Cortex of kidney (tissue), 1 donor: ENCODE measurements around the gene ADRA2B.
"Not testable (repeated sequence)": the region's sequence is repeated elsewhere in the genome, so short reads cannot be mapped to it uniquely, and the experiment has no call there.

Experiments
- DNase-seq: peaks from one replicate; lab custom pipeline; 2025; lab: John Stamatoyannopoulos, UW

ADRA2B gene

GRCh38 chr2:96116424-96116878 lies at the start of gene ADRA2B:
ADRA2B (minus strand) TSS chr2:96116571; CDS start chr2:96116149, 422 bp downstream.
- no peak for DNase-seq

- no peak for DNase-seq
These were observed 48.3 kb upstream of the ADRA2B start for GRCh38 chr2:96164459-96165184.

- no peak for DNase-seq
These were observed 47.5 kb upstream of the ADRA2B start for GRCh38 chr2:96163768-96164429.

- no peak for DNase-seq
These were observed 47.0 kb upstream of the ADRA2B start for GRCh38 chr2:96163415-96163767.

DNA sequence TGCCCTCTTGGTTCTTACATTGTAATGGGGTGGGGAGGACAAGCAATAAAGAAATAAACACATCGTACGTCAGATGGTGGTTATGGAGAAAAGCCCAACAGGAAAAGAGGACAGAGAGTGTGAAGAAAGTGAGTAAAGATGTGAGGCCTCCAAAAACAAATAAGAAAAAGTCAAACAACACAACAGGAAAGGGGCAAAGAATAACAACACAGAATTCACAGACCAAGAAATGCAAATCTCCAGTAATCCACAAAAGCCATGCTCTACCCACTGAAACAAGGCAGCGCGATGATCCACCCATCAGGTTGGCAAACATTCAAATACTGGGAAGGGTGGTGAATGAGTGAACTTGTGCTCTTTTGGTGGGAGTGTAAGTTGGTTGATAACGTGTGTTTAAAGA lies 45.5 kb upstream of the ADRA2B start:
- no peak for DNase-seq

- not testable (repeated sequence) for DNase-seq
These were observed 44.0 kb upstream of the ADRA2B start for GRCh38 chr2:96160366-96160765.

- no peak for DNase-seq
These were observed 42.9 kb upstream of the ADRA2B start for GRCh38 chr2:96159084-96159830.

- no peak for DNase-seq
These were observed 42.2 kb upstream of the ADRA2B start for GRCh38 chr2:96158554-96158940.

GRCh38 chr2:96157649-96158553 lies 41.5 kb upstream of the ADRA2B start:
- no peak for DNase-seq

DNA sequence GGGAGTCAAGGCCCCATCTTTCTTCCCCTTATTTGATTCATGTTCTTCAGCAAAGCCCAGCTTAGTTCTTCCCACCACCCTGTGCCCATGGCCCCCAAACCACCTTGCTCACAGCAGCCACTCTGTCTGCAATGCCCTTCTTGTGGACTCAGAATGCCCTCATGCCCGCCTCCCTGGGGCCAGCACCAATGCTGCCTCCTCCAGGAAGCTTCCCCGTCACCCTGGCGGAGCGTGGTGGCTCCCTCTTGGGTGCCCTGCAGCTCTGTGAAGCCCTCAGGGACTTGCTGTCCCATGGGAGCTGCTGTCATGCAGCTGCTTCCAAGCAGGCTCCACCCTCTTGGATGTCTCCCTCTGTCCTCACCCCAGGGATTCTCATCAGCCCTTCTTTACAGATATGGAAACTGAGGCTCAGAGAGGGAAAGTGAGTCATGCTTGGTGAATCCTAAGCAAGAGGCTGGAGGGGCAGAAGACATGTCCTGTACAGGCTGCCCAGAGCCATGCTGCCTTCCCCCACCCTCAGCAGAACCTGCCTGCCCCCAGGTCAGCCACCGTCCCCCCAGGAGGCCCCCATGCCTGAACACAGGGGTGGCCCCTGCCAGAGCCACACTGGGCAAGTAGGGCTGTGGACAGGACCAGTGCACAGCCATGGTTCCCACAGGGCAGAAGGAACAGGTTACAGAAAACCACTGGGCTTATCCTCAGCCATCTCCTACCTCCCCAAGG lies 40.7 kb upstream of the ADRA2B start:
- DNase-seq = no peak

DNA sequence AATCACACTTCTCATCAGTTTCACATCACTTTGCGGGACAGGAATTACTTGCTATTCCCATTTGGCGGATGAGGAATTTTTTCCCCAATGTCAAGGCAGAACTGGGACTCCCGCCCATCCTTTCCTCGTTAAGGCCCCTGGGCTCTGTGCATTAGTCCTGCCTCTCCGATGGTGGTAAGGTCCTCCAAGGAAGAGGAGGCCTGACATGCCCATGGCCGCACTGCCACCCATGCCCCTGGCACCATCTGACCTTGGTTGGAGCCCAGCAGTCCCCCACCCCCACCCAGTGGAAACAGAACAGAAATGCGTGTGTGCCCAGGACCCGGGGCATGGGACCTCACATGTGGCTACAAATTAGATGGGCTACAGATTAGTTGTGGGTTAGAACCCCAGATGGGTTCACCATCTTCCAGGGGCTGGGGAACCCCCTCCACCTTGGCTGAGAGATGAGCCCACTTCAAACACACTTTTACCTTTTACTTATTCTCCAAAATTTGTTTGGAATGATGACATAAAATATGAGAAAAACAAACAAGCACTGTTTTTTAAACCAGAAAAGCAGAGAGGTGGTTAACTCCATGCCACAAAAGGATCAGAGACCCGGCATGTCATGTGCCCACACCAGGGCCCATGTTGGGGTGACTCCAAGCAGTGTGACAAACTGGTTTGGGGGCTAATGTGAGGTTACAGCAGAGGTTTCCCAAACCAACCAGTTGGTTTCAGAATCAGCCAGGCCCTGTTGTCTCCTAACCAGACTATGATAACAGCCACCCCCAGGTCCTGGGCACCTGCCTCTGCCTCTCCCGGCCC lies 39.8 kb upstream of the ADRA2B start:
- no peak for DNase-seq

- DNase-seq = no peak
These were observed 38.4 kb upstream of the ADRA2B start for GRCh38 chr2:96154506-96155380.

DNA sequence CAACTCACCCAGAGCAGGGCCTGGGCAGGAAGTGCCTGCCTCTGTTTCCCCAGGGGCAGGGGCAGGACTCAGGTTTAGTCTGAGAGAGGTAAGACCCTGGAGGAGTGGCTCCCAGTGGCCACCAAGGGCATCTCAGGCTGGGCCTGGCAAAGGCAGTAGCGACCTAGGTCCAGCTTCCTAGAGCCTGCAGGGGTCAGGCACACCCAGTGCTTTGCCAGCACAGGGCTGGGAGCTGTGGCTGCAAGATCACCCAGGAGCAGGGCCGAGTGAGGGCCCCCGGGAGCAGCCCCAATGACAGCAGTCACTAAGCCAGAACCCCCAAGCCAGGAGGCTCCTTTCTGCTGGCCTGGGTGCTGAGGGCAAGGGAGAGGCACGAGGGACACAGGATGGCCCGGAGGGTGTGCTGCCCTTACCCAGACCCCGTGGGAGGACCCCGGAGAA lies 37.6 kb upstream of the ADRA2B start:
- no peak for DNase-seq

DNA sequence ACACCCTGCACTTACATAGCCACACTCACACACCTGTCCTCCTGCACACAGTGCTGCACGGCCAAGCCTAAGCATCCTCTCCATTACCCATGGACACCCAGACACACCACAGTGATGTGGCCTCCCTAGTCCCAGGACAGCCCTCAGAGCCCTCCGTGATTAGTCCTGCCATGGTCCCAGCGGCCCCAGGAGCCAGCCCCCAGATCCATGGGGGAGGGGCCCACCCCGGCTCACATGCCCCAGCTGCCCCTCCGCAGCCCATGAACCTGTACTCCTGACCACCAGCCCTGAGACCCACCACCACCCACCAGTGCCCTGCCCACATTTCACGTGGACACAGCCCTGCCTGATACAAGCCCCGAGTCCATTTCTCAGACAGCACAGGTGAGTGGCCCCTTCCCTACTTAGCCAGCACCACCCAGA lies 36.9 kb upstream of the ADRA2B start:
- no peak for DNase-seq

DNA sequence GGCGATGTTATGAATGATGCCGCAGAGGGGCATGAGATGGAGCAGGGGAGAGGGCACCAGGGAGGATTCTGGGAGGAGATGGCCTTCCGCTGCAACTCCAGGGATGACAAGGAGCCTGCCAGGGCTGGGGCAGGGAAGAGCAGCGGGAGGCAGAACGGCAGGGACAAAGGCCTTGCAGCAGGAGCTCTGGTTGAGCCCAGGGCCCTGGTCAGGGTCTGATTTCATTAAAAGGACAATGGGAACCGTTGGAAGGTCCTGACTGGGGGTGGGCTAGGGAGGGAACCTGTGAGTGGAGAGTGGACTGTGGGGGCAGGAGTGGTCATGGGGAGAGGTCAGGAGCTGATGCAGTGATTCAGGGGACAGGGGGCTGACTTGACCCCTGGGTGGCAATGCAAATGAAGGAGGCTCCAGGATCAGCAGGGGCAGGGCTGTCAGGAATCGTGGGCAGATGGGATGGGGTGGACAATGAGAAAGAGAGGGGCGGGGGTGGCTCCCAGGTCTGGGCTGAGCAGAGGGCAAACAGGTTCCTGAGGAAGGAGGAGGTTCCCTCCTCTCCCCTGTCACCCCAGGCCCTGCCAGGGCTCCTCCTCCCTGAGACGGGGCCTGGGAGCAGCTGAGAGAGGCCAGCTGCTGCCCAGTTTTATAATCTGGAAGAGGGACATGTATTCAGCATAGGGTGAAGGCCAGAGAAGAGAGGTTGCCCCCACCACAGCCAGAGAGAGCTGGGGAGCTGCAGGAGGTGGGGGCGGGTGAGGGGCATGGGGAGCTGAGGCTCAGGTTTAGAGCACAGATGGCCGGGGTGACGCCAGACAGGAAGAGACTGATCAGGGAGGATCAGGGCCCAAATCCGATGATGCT lies 36.2 kb upstream of the ADRA2B start:
- no peak for DNase-seq

DNA sequence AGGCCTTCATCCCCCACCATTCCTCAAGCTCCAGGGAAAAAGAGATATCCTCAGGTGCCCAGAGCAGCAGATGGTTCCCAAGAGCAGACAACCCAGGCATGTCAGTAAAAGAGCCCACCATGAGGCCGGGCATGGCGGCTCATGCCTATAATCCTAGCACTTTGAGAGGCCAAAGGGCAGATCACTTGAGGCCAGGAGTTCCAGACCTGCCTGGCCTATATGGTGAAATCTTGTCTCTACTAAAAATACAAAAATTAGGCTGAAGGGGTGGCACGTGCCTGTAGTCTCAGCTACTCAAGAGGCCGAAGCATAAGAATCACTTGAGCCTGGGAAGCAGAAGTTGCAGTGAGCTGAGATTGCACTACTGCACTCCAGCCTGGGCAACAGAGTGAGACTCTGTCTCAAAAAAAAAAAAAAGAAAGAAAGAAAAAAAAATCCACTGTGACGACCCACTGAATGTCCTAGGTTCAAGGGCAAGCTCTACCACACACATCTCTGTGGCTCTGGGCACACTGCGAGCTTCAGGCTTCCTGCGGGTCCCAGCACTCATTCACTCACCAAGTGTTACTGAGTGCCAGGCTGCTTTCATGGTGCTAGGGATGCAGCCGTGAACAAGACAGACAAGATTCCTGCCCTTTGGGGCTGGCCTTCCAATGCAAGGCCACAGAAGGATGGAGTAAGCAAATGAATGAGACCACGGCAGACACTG lies 35.4 kb upstream of the ADRA2B start:
- no peak for DNase-seq

- no peak for DNase-seq
These were observed 34.6 kb upstream of the ADRA2B start for GRCh38 chr2:96150791-96151594.
